ENCODE measurements around the gene KCNK18.

The KCNK18 gene

GRCh38 chr10:117254774-117255735 lies 57.8 kb downstream of the KCNK18 start:
- Histone ChIP-seq H3K27ac (ENCODE audit: low read depth, low read length) (no peak overlapping the region), H3K27me3 (ENCODE audit: control insufficient read depth, insufficient read depth, low read length) (no peaks in the 10 kb centered on the region), H3K4me3 (ENCODE audit: low read depth, low read length) (no peak overlapping the region), H3K9ac (ENCODE audit: low read length) (no peak overlapping the region), H3K9me3 (ENCODE audit: control insufficient read depth, insufficient read depth, low read depth, low read length) (no peaks in the 10 kb centered on the region), H3K36me3 (ENCODE audit: control insufficient read depth, insufficient read depth, low read length) (no peaks in the 10 kb centered on the region), H3K4me1 (ENCODE audit: control insufficient read depth, insufficient read depth, low read length) (peaks cover 14% of the 10 kb centered on the region)

GRCh38 chr10:117255835-117256460 lies 58.7 kb downstream of the KCNK18 start:
- H3K27me3 ChIP-seq (ENCODE audit: control insufficient read depth, insufficient read depth, low read length), result no peaks in the 10 kb centered on the region
- no peaks in the 10 kb centered on the region for H3K36me3 ChIP-seq (ENCODE audit: control insufficient read depth, insufficient read depth, low read length)
- no peak overlapping the region for H3K27ac ChIP-seq (ENCODE audit: low read depth, low read length)
- no peaks in the 10 kb centered on the region for H3K9me3 ChIP-seq (ENCODE audit: control insufficient read depth, insufficient read depth, low read depth, low read length)
- no peak overlapping the region for H3K9ac ChIP-seq (ENCODE audit: low read length)
- H3K4me3 ChIP-seq (ENCODE audit: low read depth, low read length), result no peak overlapping the region
- peaks cover 21% of the 10 kb centered on the region for H3K4me1 ChIP-seq (ENCODE audit: control insufficient read depth, insufficient read depth, low read length)

- H3K4me1 ChIP-seq (ENCODE audit: control insufficient read depth, insufficient read depth, low read length), result peaks cover 15% of the 10 kb centered on the region
- H3K9ac ChIP-seq (ENCODE audit: low read length), result no peak overlapping the region
- no peaks in the 10 kb centered on the region for H3K36me3 ChIP-seq (ENCODE audit: control insufficient read depth, insufficient read depth, low read length)
- H3K4me3 ChIP-seq (ENCODE audit: low read depth, low read length), result no peak overlapping the region
- no peak overlapping the region for H3K27ac ChIP-seq (ENCODE audit: low read depth, low read length)
- no peaks in the 10 kb centered on the region for H3K27me3 ChIP-seq (ENCODE audit: control insufficient read depth, insufficient read depth, low read length)
- no peaks in the 10 kb centered on the region for H3K9me3 ChIP-seq (ENCODE audit: control insufficient read depth, insufficient read depth, low read depth, low read length)
Measured at GRCh38 chr10:117256910-117257309, 59.6 kb downstream of the KCNK18 start.

DNA sequence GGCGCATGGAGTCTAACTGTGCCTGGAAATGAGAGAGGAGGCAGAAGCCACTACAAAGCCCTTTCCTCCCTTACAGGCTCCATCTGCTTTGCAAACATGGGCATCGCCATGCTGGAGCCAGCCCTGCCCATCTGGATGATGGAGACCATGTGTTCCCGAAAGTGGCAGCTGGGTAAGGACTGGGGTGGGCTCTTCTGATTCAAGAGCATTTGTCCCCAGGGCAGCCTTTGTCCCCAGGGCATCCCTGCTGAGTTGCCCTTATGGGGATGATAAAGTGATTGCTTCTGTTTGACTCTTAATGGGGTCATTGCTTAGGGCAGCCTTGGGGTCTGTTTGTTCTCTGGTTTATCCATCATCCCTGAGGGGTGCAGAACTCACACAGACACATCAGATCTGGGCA lies 60.4 kb downstream of the KCNK18 start:
- Histone ChIP-seq H3K27ac (ENCODE audit: low read depth, low read length) (no peak overlapping the region), H3K4me1 (ENCODE audit: control insufficient read depth, insufficient read depth, low read length) (peaks cover 15% of the 10 kb centered on the region), H3K4me3 (ENCODE audit: low read depth, low read length) (no peak overlapping the region), H3K27me3 (ENCODE audit: control insufficient read depth, insufficient read depth, low read length) (no peaks in the 10 kb centered on the region), H3K9me3 (ENCODE audit: control insufficient read depth, insufficient read depth, low read depth, low read length) (no peaks in the 10 kb centered on the region), H3K36me3 (ENCODE audit: control insufficient read depth, insufficient read depth, low read length) (no peaks in the 10 kb centered on the region), H3K9ac (ENCODE audit: low read length) (no peak overlapping the region)

DNA sequence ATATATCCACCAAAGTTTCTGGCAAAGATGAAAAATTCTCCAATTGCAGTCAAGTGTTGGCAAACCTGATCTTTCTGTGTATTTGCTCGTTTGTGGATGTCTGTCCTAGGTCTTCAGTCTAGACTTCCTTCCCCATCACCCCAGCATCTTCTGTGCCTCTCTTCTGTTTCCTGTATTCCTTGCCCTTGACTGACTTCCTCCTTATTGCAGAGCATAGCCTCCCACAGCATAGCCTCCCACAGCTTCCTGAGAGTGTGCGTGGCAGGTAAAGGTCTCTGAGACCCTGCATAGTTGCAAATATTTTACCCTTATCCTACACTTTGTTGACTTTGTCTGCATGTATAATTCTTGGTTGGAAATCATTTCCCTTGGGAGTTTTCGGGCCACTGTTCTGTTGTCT lies 62.0 kb downstream of the KCNK18 start:
- Histone ChIP-seq H3K9me3 (ENCODE audit: control insufficient read depth, insufficient read depth, low read depth, low read length) (no peaks in the 10 kb centered on the region), H3K4me3 (ENCODE audit: low read depth, low read length) (no peak overlapping the region), H3K4me1 (ENCODE audit: control insufficient read depth, insufficient read depth, low read length) (peaks cover 9% of the 10 kb centered on the region), H3K27ac (ENCODE audit: low read depth, low read length) (no peak overlapping the region), H3K27me3 (ENCODE audit: control insufficient read depth, insufficient read depth, low read length) (no peaks in the 10 kb centered on the region), H3K9ac (ENCODE audit: low read length) (no peak overlapping the region), H3K36me3 (ENCODE audit: control insufficient read depth, insufficient read depth, low read length) (no peaks in the 10 kb centered on the region)
